Measurements from ENCODE around the gene HOXA2. TPM values are rescaled to one million over a fixed set of nuclear protein-coding genes. Genes with fewer than 3 reads are reported as not detected.

Gene HOXA2
- total RNA-seq, 1 donor from 2014 or later: 0.11 TPM

- ATAC-seq (ENCODE audit: poor library complexity) (no peak), DNase-seq (no peak)
- intact Hi-C loops (cut with DNase I): no loop called here
Observed at GRCh38 chr7:27093184-27093895, 9.1 kb downstream of the HOXA2 start.

GRCh38 chr7:27092819-27093110 lies 9.7 kb downstream of the HOXA2 start:
- no peak for DNase-seq
- intact Hi-C loops (cut with DNase I): no loop called here
- no peak for ATAC-seq (ENCODE audit: poor library complexity)

GRCh38 chr7:27091941-27092818 lies 10.3 kb downstream of the HOXA2 start:
- ATAC-seq (ENCODE audit: poor library complexity) (no peak), DNase-seq (no peak)
- intact Hi-C loops (cut with DNase I): no loop called here

- no peak for ATAC-seq (ENCODE audit: poor library complexity)
- no peak for DNase-seq
- intact Hi-C loops (cut with DNase I): no loop called here
Observed at GRCh38 chr7:27091105-27091504, 11.4 kb downstream of the HOXA2 start.

DNA sequence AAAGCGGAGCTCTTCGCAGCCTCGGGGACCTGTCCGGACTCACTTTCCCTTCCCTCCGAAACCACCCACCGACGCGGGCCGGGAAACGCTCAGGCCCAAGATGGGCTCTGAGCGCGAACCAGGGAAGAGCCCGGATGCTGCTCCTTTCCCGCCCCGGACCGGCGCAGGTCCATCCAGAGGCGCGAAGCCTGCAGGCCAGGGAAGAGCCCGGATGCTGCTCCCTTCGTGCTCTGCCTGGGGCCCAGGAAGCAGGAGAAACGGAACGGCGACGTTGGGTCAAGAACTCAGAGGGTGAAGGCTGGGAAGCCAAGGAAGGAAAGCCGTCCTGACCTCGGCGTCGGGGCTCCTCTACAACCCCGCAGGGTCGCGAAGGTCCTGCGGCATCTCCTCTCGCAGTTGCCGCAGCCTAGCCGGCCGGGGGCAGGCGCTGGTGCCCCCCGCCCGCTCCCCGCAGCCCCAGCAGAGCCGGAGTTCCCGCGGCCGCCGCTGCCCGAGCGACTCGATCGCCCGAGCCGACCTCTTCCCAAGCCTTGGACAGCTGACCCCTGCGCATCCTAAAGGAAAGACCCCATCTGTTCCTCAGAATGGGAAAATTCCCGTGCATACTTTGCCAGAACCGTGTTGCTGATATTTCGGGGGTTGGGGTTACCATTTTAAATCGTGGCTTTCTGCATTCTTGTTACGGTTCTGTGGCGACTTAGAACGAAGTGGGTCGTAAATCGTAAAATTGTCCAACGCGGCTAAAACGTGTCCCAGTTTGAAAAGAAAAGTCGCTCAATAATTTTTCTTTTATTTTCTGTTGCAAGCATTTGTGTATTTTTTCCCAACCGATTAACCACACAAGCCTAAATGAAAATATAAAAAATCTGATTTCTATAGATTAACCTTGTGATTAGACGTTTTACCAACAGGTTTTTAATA lies 14.2 kb downstream of the HOXA2 start:
- ATAC-seq (ENCODE audit: poor library complexity): no peak
- DNase-seq: no peak
- intact Hi-C loops (cut with DNase I): no loop called here

GRCh38 chr7:27083646-27084045 lies 18.8 kb downstream of the HOXA2 start:
- no peak for ATAC-seq (ENCODE audit: poor library complexity)
- intact Hi-C loops (cut with DNase I): no loop called here
- no peak for DNase-seq

DNA sequence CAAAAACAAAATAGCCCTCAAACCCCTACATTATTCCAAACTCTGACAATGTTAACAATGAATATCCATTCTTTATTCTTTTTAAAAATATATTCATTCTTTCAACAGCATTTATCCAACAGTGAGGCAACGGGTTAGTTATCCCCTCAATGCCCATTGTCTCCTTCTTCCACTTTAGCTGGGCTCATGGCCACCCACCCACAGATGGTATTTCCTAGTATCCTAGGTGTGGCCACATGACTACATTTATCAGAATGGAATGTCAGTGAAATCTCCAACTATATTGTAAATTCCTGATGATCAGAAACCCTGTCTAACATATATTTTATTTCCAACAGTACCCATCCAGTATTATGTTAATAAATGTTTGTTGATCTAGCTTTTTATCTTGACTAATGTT lies 20.3 kb downstream of the HOXA2 start:
- no peak for DNase-seq
- intact Hi-C loops (cut with DNase I): no loop called here

GRCh38 chr7:27080844-27081436 lies 21.5 kb downstream of the HOXA2 start:
- no peak for ATAC-seq (ENCODE audit: poor library complexity)

More for the DNA sequence above, 20.3 kb downstream of the HOXA2 start:
- ATAC-seq (ENCODE audit: poor library complexity): no peak

DNA sequence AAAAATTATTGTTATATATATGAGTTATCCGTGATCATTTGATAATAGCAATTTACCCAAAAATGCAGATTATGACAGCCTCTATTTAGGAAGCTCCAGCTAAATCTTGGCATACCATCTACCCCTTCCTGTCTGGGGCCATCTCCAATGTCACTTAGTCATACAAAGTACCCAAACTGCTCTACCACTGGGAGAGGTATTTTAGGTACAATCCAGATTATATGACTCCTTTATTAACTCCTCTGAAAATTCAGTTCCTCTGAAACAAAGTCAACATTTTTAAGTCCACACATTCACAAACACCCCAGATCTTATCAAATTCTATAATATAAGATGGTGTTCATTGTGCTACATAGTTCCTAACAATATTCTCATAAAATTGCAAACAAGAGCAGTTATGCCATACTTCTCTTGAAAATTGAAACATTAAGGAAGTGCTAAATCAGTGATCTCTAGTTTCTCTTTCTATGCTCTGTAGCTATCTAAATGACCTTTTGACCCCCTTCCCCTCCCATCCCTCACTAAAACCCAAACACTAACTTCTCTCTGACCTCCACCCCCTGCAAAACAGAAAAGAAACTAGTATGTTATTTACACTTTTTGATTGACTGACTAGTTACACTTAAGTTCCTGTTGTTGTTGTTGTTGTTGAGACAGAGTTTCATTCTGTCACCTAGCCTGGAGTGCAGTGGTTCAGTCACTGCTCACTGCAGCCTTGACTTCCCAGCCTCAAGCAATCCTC lies 23.1 kb downstream of the HOXA2 start:
- ATAC-seq (ENCODE audit: poor library complexity) (no peak), DNase-seq (no peak)
- intact Hi-C loops (cut with DNase I): no loop called here

More at GRCh38 chr7:27080844-27081436, 21.5 kb downstream of the HOXA2 start:
- intact Hi-C loops (cut with DNase I): no loop called here
- no peak for DNase-seq

GRCh38 chr7:27078616-27079233 lies 23.8 kb downstream of the HOXA2 start:
- intact Hi-C loops (cut with DNase I): no loop called here
- ATAC-seq (ENCODE audit: poor library complexity) (no peak), DNase-seq (no peak)

DNA sequence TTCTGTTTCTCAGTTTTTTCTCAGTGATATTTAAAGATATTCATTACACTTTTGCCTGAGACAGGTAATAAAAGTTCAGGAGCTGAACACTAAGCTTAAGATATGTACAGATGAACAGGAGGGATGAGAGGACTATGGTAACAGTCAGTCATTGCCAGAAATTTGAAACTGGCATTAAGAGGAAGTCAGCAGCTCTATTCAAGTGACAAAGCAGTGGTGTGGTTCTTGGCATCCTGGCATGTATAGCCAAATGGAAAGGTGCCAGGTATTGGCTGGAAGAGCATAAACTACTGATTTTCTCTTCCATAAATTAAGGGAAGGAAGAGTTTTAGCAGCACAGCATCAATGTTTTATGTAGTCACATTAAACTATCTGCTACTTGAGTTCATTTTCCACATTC lies 29.4 kb downstream of the HOXA2 start:
- ATAC-seq (ENCODE audit: poor library complexity) (no peak), DNase-seq (no peak)
- intact Hi-C loops (cut with DNase I): no loop called here

GRCh38 chr7:27071622-27072390 lies 30.7 kb downstream of the HOXA2 start:
- no peak for ATAC-seq (ENCODE audit: poor library complexity)
- no peak for DNase-seq
- intact Hi-C loops (cut with DNase I): no loop called here

- no peak for DNase-seq
- ATAC-seq (ENCODE audit: poor library complexity): no peak
- intact Hi-C loops (cut with DNase I): no loop called here
Observed at GRCh38 chr7:27068259-27068658, 34.2 kb downstream of the HOXA2 start.

- DNase-seq: no peak
- ATAC-seq (ENCODE audit: poor library complexity): no peak
Observed at GRCh38 chr7:27066148-27066547, 36.3 kb downstream of the HOXA2 start.

DNA sequence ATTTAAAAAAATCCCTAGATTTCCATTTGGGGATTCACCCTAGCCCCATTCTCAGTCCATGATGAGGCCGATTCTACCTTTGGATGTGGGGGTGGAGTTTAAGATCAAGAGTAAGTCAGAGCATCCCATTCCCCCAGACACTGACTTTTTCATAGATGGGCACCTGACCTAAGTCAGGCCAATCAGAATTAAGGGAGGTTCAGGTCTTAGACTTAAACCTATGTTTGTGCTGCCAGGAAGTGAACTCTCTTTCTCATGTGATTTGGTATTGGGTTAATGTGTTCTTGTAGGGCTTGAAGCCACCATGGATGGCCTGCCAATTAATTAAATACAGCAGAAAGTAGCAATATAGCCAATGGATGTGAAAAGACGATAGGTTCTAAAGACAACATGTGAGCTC lies 36.8 kb downstream of the HOXA2 start:
- ATAC-seq (ENCODE audit: poor library complexity): no peak
- intact Hi-C loops (cut with DNase I): no loop called here

More at GRCh38 chr7:27066148-27066547, 36.3 kb downstream of the HOXA2 start:
- intact Hi-C loops (cut with DNase I): no loop called here

GRCh38 chr7:27064661-27065060 lies 37.8 kb downstream of the HOXA2 start:
- no peak for DNase-seq
- no peak for ATAC-seq (ENCODE audit: poor library complexity)
- intact Hi-C loops (cut with DNase I): no loop called here

More for the DNA sequence above, 36.8 kb downstream of the HOXA2 start:
- DNase-seq: no peak

DNA sequence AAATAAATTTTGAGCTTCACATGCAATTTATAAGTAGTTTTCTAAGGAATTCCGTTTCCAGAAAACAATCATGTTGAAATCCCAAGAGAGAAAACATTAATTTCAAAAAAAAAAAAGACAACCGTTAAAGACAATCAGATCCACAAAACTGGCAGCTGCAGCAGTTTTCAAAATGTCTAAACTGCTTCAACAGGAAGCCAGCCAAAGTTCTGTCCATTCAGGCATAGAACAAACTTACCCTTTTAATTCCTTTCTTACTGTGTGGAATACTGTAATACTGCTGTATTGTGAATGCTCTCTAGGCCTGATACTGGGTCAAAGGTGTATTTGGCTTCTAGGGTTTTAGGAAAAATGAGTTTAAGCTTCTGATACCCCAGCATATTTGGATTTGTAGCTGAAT lies 38.3 kb downstream of the HOXA2 start:
- DNase-seq: no peak
- intact Hi-C loops (cut with DNase I): no loop called here
- ATAC-seq (ENCODE audit: poor library complexity): no peak

Data from Right ventricle myocardium superior (tissue), 1 donor.